CD4-positive, alpha-beta T cell (primary cell): Measurements from ENCODE around the gene ZNF879. TPM values are rescaled to one million over a fixed set of nuclear protein-coding genes. Genes with fewer than 3 reads are reported as not detected.

Source experiments
- ATAC-seq: fragments of 200-7000 bp; cut with Tn5 transposase; one replicate; pipeline ENCODE4 v1.10.0; 2022; ENCODE audit warnings: mild to moderate bottlenecking; ENCODE audit not compliant: poor library complexity
- CTCF ChIA-PET: fragments of 350-600 bp; sonication (Branson Sonifier 250); formaldehyde crosslinking; loops from one replicate; lab custom pipeline; 2021; ENCODE audit warnings: antibody characterized with exemption, inconsistent platforms; lab: Charles Lee
- POLR2A ChIA-PET: fragments of 350-600 bp; sonication (Branson Sonifier 250); formaldehyde crosslinking; loops from one replicate; lab custom pipeline; 2021; ENCODE audit warnings: antibody characterized with exemption, inconsistent platforms; lab: Charles Lee
- DNase-seq, 14 experiments: peaks; one replicate each; pipeline ENCODE4 v3.0.0-alpha.2; 2013 to 2020; ENCODE audit warnings: mixed read lengths in 2 of 14
- H3K27ac ChIP-seq, 2 donors: one replicate each; pipeline versions ENCODE4 v1.5.1 to v1.7.0; 2013; ENCODE audit warnings: low read length in 2 of 2, low read depth in 1 of 2, mild to moderate bottlenecking in 1 of 2
- H3K27me3 ChIP-seq, 2 experiments: 1 replicate in 1 of 2; 2 replicates in 1 of 2; pipeline versions ENCODE4 v1.6.1 to v1.7.0; 2013; ENCODE audit warnings: low read length in 2 of 2, control low read depth in 1 of 2, mild to moderate bottlenecking in 1 of 2, moderate library complexity in 1 of 2; ENCODE audit not compliant: insufficient read depth in 2 of 2, control insufficient read depth in 1 of 2
- H3K36me3 ChIP-seq: one replicate; pipeline ENCODE4 v1.6.1; 2013; ENCODE audit warnings: low read length, control low read depth; ENCODE audit not compliant: insufficient read depth
- H3K4me1 ChIP-seq: one replicate; pipeline ENCODE4 v1.6.1; 2013; ENCODE audit warnings: low read length, control low read depth; ENCODE audit not compliant: insufficient read depth
- H3K4me3 ChIP-seq: one replicate; pipeline ENCODE4 v1.5.1; 2013; ENCODE audit warnings: mild to moderate bottlenecking, low read length, moderate library complexity
- H3K9me3 ChIP-seq, 2 experiments: 1 replicate in 1 of 2; 2 replicates in 1 of 2; pipeline versions ENCODE4 v1.6.1 to v1.7.0; 2013; ENCODE audit warnings: low read length in 2 of 2, mild to moderate bottlenecking in 2 of 2, control low read depth in 1 of 2, moderate library complexity in 1 of 2; ENCODE audit not compliant: control insufficient read depth in 1 of 2, insufficient read depth in 1 of 2
- H3K27ac Mint-ChIP-seq: one replicate; pipeline ENCODE4 v1.8.0; 2020; ENCODE audit warnings: mixed read lengths
- H3K27me3 Mint-ChIP-seq: one replicate; pipeline ENCODE4 v1.8.0; 2021; ENCODE audit warnings: mixed read lengths
- H3K36me3 Mint-ChIP-seq: one replicate; pipeline ENCODE4 v1.8.0; 2021; ENCODE audit warnings: low read depth, mixed read lengths
- H3K4me1 Mint-ChIP-seq: one replicate; pipeline ENCODE4 v1.8.0; 2021; ENCODE audit warnings: low read depth, mixed read lengths
- H3K4me3 Mint-ChIP-seq: one replicate; pipeline ENCODE4 v1.8.0; 2020; ENCODE audit warnings: mild to moderate bottlenecking, mixed read lengths
- H3K9me3 Mint-ChIP-seq: one replicate; pipeline ENCODE4 v1.8.0; 2020; ENCODE audit warnings: mixed read lengths
- intact Hi-C, 2 experiments: fragments of 100-400 bp; cut with DNase I in 1 of 2; cut with micrococcal nuclease in 1 of 2; formaldehyde crosslinking; loops; one replicate each; pipeline versions ENCODE4 v1.15.1 to v1.9.0; 2023 to 2025; cut with DNase I, micrococcal nuclease
- total RNA-seq, 174 experiments: library from RNA in 2 of 174; stranded (reverse) in 2 of 174; gene quantifications; one replicate each; pipeline ENCODE4 v1.2.3 and lab custom pipeline; 2021 to 2026
- TF ChIP-seq, protein P1 (sequence below): fragments of 200-600 bp; IDR thresholded peaks from one replicate; pipeline ENCODE4 v1.8.0; 2022; ENCODE audit warnings: antibody characterized with exemption, mild to moderate bottlenecking

Gene ZNF879
- total RNA-seq, 2 experiments from 2014 or later: 4.9 to 5.1 TPM

DNA sequence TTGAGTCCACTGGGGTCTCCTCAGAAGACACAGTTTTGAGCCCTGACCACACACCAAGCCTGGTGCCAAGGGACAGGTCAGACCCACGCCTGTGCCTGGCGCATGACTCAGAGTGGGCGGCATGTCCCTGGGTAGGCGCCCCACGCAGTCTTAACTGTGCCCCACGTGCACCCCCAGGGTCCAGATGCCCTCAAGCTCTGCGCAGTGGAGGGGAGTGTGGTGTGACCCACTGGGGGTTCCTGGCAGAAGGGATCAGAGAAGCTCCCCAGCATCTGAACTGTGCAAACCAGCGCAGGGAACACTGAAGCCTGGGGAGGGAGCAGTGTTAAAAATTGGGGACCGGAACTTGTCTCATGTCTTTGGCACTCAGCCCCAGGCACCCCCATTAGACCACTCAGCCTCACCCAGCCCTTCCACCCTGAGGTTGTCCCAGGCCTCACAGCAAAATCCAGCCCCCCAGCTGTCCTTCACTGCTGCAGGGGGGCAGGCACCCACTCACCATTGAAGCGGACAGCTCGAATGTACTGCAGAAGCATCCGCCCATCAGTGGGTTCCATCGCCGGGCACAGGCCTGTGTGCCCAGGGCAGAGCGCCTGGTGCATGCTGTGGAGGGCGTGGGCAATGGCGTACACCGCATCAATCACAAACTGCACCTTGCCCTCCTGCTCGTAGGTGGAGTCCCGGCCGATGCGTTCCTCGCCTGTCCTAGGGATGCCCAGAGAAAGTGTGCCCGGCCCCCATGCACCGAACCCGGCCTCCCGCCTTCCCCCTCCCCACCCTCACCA lies 35.0 kb upstream of the ZNF879 start:
- Histone ChIP-seq H3K4me3 (no peak overlapping the region), H3K36me3 (no peaks in the 10 kb centered on the region), H3K27ac (no peak overlapping the region), H3K27me3 (peaks cover 11 to 12% of the 10 kb centered on the region in 2 experiments), H3K4me1 (no peaks in the 10 kb centered on the region), H3K9me3 (peaks cover 12 to 90% of the 10 kb centered on the region in 2 experiments)
- Mint-ChIP-seq H3K9me3 (peaks cover 3% of the 10 kb centered on the region), H3K27ac (no peak overlapping the region), H3K4me3 (no peak overlapping the region), H3K27me3 (peaks cover 20% of the 10 kb centered on the region), H3K36me3 (no peaks in the 10 kb centered on the region), H3K4me1 (no peaks in the 10 kb centered on the region)
- intact Hi-C loops: no loop called here
- TF ChIP-seq, protein P1, sequence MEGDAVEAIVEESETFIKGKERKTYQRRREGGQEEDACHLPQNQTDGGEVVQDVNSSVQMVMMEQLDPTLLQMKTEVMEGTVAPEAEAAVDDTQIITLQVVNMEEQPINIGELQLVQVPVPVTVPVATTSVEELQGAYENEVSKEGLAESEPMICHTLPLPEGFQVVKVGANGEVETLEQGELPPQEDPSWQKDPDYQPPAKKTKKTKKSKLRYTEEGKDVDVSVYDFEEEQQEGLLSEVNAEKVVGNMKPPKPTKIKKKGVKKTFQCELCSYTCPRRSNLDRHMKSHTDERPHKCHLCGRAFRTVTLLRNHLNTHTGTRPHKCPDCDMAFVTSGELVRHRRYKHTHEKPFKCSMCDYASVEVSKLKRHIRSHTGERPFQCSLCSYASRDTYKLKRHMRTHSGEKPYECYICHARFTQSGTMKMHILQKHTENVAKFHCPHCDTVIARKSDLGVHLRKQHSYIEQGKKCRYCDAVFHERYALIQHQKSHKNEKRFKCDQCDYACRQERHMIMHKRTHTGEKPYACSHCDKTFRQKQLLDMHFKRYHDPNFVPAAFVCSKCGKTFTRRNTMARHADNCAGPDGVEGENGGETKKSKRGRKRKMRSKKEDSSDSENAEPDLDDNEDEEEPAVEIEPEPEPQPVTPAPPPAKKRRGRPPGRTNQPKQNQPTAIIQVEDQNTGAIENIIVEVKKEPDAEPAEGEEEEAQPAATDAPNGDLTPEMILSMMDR: no peak
- ATAC-seq (no peak), DNase-seq (no peak)
- CTCF ChIA-PET: no interaction called here
- POLR2A ChIA-PET: no interaction called here

DNA sequence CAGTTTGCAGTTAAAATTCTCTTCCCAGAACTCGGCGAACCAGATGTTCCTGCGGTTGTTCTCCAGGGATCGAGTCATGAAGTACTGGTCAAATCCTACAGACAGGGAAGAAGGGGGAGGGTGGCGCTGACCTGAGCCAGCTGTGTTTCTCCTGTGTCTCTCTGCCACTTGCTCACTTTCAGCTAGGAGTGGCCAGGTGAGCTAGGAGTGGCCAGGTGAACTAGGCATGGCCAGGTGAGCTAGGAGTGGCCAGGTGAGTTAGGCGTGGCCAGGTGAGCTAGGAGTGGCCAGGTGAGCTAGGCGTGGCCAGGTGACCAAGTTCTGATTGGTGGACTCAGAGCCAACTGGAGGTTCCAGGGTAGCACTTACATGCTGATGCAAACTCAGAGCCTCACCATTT lies 34.3 kb upstream of the ZNF879 start:
- H3K4me3 ChIP-seq: no peak overlapping the region
- ChIA-PET CTCF (no interaction called here), POLR2A (no interaction called here)
- H3K4me1 ChIP-seq: no peaks in the 10 kb centered on the region
- Mint-ChIP-seq H3K27me3 (peaks cover 24% of the 10 kb centered on the region), H3K9me3 (peaks cover 3% of the 10 kb centered on the region), H3K4me3 (no peak overlapping the region), H3K36me3 (no peaks in the 10 kb centered on the region), H3K27ac (no peak overlapping the region), H3K4me1 (no peaks in the 10 kb centered on the region)
- H3K36me3 ChIP-seq: no peaks in the 10 kb centered on the region
- TF ChIP-seq, protein P1: no peak
- H3K27me3 ChIP-seq: peaks cover 14 to 16% of the 10 kb centered on the region in 2 experiments
- ATAC-seq (no peak), DNase-seq (no peak)
- H3K27ac ChIP-seq: no peak overlapping the region
- intact Hi-C loops: no loop called here
- peaks cover 10 to 90% of the 10 kb centered on the region in 2 experiments for H3K9me3 ChIP-seq

DNA sequence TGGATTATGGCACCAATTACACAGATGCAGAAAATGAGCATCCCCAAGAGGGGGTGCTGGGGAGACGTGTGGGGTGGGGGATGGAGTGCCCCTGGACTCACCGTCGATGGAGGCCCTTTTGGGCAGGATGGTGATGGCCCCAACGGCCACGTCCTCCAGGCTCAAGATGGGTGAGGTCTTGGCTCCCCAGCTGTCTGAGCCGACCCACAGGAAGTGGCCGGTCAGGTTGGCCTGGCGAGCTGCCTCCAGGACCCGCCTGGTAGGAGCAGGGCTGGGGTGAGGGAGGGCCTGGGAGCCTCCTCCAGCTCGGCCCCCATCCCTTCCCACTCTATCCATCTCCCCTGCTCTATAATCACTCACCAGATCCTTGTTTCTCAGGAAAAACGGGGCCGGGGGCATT lies 33.1 kb upstream of the ZNF879 start:
- H3K27me3 Mint-ChIP-seq: peaks cover 29% of the 10 kb centered on the region
- no peaks in the 10 kb centered on the region for H3K36me3 Mint-ChIP-seq
- ATAC-seq (no peak), DNase-seq (no peak)
- peaks cover 8 to 84% of the 10 kb centered on the region in 2 experiments for H3K9me3 ChIP-seq
- H3K4me1 Mint-ChIP-seq: no peaks in the 10 kb centered on the region
- no peaks in the 10 kb centered on the region for H3K36me3 ChIP-seq
- H3K27ac Mint-ChIP-seq: no peak overlapping the region
- H3K4me1 ChIP-seq: no peaks in the 10 kb centered on the region
- H3K9me3 Mint-ChIP-seq: peaks cover 3% of the 10 kb centered on the region
- peaks cover 17 to 20% of the 10 kb centered on the region in 2 experiments for H3K27me3 ChIP-seq
- TF ChIP-seq, protein P1: no peak
- H3K4me3 ChIP-seq: no peak overlapping the region
- POLR2A ChIA-PET: no interaction called here
- intact Hi-C loops: no loop called here
- no peak overlapping the region for H3K4me3 Mint-ChIP-seq
- H3K27ac ChIP-seq: no peak overlapping the region
- CTCF ChIA-PET: no interaction called here
